GM19468 (cell line): ENCODE measurements around the gene SPSB1.
"Not testable (repeated sequence)": the region's sequence is repeated elsewhere in the genome, so short reads cannot be mapped to it uniquely, and the experiment has no call there.

Source experiments
- ATAC-seq: cut with Tn5 transposase; IDR thresholded peaks from one replicate; pipeline ENCODE4 v1.9.1; 2021; ENCODE audit warnings: mild to moderate bottlenecking, moderate library complexity, moderate number of reproducible peaks; ENCODE audit not compliant: unreplicated experiment; ENCODE audit errors: extremely low read depth

The SPSB1 gene

DNA sequence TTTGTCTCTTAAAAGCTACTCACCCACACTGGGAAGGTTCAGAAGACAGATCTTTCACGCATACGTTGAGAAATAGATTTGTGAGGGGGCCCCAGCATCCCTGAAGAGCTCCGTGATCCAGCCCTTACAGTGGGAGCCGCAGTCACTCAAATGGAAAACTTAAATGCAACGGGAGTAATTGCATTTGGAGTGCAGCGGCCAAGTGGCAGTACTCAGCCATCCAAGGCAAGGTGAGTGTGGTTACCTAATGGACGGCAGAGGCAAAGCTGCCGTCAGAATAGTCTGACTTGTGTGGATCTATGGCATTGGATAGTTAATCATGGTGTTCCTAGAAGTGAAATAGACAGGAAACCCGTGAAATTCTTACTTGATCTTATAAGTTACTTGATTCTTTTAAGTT lies 5.1 kb downstream of the SPSB1 start:
- ATAC-seq: no peak

GRCh38 chr1:9298282-9298681 lies 5.6 kb downstream of the SPSB1 start:
- no peak for ATAC-seq

GRCh38 chr1:9299571-9300541 lies 7.2 kb downstream of the SPSB1 start:
- not testable (repeated sequence) for ATAC-seq

GRCh38 chr1:9300573-9300972 lies 7.9 kb downstream of the SPSB1 start:
- no peak for ATAC-seq

GRCh38 chr1:9302745-9303524 lies 10.2 kb downstream of the SPSB1 start:
- no peak for ATAC-seq

- ATAC-seq: no peak
Observed at GRCh38 chr1:9303916-9304315, 11.2 kb downstream of the SPSB1 start.

DNA sequence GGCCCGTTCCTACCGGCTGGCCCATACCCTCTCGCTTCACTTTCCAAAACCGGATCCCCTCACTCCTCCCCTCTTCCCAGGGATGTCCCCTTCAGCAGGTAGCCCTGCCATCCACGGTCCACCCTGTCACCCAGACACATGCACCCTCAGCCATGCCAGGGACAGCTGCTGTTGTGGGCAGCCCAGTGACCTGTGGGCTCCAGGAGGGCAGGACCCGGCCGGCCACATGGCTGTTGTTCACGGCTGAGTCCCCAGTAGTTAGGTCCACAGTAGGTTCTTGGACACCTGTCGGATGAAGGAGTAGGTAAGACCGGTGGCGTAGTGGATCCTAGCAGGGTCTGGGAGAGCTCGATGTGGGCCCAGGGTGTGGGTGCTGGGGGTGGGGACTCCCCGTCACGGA lies 12.5 kb downstream of the SPSB1 start:
- ATAC-seq: no peak

GRCh38 chr1:9306006-9306405 lies 13.3 kb downstream of the SPSB1 start:
- no peak for ATAC-seq

DNA sequence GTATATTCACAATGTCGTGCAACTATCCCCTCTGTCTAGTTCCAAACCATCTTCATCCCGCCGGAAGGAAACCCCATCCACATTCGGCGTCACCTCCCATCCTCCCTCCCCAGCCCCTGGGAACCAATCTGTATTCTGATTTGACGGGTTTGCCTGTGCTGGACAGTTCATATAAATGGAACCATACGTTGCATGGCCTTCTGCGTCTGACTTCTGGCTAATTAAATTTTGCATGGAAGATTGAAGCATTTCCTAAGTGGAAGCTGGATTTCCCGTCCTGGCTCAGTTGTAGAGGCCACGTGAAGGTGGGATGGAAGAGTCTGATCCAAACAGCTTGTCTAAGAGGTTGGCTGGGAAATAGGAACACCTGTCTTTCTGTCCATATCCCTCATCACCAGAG lies 14.6 kb downstream of the SPSB1 start:
- ATAC-seq: no peak

GRCh38 chr1:9308236-9308785 lies 15.6 kb downstream of the SPSB1 start:
- ATAC-seq: no peak

DNA sequence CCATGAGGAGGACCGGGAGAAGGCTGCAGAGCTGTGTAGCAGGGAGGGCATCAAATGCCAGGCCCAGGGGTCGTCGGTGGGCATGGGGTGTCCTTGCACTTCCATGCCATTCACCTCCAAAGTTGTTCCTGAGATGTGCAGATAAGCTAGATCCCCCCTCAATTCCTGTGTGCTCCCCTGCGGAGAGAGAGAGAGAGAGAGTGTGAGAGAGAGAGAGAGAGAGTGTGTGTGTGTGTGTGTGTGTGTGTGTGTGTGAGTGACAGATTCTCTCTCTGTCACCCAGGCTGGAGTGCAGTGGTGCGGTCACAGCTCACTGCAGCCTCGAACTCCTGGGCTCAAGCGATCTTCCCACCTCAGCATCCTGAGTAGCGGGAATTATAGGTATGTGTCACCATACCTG lies 16.4 kb downstream of the SPSB1 start:
- ATAC-seq: no peak

DNA sequence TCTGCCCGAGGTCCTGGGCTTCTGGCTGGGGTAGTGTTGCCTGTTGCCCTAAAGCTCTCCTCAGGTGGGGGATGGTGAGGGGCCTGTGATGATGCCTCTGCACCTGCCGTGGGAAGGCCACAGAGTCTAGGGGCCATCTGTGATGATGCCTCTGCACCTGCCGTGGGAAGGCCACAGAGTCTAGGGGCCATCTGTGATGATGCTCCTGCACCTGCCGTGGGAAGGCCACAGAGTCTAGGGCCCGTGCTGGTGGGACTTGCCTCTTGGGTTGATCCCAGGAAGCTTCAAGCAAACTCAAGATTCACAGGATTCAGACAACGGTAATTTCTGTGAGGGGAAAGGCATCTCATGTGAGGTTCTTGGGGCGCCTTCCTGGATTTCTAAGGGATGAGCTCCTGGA lies 17.3 kb downstream of the SPSB1 start:
- ATAC-seq: no peak

GRCh38 chr1:9311029-9311428 lies 18.3 kb downstream of the SPSB1 start:
- ATAC-seq: no peak

- ATAC-seq: no peak
Observed at GRCh38 chr1:9311479-9311878, 18.8 kb downstream of the SPSB1 start.

GRCh38 chr1:9312168-9312720 lies 19.6 kb downstream of the SPSB1 start:
- no peak for ATAC-seq

GRCh38 chr1:9313576-9313975 lies 20.9 kb downstream of the SPSB1 start:
- ATAC-seq: no peak

DNA sequence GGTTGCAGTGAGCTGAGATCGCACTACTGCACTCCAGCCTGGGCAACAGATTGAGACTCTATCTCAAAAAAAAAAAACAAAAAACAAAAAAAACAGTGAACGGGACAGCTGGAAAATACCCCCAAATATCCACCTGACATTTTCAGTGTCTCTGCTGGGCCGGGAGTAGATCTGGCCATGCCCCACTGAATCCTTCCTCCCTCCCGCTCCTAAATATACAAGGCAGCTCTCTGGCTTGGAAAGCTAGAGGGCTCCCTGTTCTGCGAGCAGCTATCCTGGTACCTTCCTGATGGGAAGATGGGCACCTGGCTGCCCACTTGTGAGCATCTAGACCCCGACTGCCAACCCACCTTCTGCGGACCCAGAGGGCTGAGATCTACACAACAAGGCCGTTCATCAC lies 21.4 kb downstream of the SPSB1 start:
- no peak for ATAC-seq

- ATAC-seq: no peak
Observed at GRCh38 chr1:9314711-9315379, 22.2 kb downstream of the SPSB1 start.

DNA sequence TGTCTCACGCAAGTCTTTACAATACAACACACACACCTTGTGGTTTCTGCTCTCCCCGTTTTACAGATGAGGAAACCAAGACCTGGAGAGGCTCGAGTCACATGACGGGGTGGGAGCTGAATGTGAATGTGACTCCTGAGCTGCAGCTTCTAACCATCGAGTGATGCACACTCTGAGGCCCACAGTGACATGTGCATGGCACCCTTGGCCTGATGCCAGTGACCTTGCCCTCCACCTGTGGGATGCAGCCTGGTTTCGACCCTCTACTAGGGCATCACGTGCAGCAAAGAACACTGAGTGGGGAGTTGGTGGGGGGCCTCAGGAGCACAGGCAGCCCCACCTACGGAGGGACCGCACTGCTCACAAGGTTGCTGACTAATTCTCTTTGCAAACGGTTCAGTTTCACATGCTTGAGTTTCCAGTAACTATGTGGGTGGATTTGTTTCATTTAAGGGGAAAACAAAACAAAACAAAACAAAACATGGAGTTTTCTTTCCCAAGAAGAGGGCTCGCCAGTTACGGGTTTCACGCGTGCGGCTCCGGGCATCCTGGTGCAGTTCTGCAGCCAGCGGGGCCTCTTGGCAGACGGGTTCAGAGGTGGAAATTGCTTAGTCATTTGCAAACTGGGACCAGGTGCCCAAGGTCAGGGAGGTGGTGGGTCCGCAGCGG lies 22.9 kb downstream of the SPSB1 start:
- no peak for ATAC-seq

DNA sequence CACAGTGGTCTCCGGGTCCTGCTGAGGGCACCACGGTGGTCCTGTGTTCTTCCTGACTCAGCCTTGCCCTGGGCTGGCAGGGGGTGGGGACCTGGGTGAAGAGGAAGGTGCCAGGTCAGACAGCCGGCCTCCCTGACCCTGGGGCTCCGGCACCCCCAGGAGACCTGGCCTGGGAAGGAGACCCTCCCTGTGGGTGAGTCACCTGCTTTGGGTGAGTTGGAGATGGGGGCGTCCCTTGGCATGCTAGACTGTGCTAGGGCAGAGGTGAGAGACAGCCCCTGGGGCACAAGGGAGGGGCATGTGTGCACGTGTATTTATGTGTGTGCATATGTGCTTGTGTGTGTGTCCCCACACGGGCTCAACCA lies 23.4 kb downstream of the SPSB1 start:
- no peak for ATAC-seq
